GM12874 (cell line): ENCODE measurements around the gene POLE.

Experiments used
- TF ChIP-seq, protein P1 (sequence below): IDR thresholded peaks from 2 replicates; pipeline ENCODE4 v1.5.1; 2011; ENCODE audit warnings: low read depth, mild to moderate bottlenecking, control low read depth, low read length, moderate library complexity; ENCODE audit not compliant: insufficient read depth

POLE gene

DNA sequence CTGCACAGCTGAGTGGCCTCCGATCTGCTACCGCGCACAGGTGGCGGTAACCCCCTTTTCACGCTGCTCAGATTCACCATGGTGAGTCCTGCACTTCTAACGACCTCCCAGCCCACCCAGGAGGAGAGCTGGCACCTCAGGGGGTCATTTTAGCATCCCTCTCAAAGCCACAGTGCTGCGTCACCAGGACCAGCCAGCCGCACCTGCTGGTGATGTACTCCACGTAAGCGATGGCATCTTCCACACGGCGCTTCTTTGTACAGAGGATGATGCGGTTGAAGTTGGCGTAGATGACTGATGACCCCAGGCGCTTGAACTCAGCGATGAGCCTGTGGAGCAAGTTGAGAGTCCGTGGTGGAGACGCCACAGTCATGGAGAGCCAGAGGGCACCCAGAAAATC lies 49.3 kb downstream of the POLE start:
- TF ChIP-seq, protein P1, sequence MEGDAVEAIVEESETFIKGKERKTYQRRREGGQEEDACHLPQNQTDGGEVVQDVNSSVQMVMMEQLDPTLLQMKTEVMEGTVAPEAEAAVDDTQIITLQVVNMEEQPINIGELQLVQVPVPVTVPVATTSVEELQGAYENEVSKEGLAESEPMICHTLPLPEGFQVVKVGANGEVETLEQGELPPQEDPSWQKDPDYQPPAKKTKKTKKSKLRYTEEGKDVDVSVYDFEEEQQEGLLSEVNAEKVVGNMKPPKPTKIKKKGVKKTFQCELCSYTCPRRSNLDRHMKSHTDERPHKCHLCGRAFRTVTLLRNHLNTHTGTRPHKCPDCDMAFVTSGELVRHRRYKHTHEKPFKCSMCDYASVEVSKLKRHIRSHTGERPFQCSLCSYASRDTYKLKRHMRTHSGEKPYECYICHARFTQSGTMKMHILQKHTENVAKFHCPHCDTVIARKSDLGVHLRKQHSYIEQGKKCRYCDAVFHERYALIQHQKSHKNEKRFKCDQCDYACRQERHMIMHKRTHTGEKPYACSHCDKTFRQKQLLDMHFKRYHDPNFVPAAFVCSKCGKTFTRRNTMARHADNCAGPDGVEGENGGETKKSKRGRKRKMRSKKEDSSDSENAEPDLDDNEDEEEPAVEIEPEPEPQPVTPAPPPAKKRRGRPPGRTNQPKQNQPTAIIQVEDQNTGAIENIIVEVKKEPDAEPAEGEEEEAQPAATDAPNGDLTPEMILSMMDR, result no peak

DNA sequence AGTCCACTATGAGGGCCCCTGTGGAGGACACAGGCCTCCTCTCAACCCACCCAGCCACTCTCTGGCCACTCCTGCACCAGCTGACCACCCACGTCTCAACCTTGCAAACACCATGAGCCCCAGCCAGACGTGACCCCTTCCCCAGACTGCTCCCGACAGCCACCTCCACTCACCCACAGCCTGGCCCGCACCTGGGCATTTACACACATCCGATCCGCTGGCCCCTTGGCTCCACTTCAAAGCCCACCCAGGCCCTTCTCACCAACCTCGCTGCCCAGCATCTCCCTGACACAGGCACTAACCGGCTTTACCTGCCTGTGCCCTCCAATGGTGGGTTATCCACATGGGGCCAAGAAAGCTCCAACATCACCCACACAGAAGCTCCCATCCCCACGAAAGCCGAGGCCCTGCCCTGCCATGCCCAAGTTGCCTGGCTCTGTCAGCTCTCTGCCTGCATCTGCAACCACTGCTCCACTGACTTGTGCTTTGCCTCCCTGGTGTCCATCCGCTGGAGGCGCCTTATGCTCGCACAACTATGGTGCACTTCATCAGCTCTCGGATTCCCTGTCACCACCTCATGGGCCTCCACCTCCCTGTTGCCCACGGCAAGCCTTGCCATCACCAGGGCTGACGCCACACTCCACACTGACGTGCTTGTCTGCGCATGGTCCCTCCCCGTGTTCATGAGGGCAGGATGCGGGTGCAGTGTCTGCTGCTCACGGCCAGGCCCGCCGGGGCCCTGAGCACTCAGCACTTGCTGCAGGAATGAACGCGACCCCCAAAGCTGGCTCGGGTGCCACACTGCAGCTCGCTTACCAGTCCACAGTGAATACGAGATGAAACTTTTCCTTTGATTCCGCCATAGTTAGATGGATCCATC lies 51.8 kb downstream of the POLE start:
- TF ChIP-seq, protein P1, result no peak

DNA sequence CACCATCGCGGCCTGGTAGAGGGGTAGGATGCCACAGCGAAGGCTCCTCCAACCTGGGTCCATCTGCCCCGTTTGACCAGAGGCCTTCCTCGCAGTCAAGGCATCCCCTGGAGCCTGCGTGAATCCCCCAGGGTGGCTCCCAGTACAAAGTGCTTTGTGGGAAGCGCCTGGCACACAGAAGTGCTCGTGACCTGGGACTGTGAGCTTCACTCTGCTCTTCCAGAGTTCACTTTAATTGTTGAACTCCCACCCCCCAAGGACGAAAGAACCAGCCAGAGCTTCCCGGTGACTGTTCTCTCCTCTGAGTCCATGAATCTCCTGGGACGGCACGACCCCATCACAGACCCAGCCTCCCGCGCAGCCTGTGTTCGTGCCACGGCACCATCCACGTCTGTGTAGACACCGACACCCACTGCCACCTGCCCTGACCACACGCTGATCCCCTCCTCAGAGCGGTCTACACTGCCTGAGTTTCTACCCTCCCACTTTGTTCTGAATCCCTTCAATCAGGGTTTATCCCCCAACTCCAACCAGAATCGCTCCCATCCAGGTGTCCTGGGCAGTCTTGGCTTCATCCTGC lies 52.6 kb downstream of the POLE start:
- TF ChIP-seq, protein P1, result no peak

DNA sequence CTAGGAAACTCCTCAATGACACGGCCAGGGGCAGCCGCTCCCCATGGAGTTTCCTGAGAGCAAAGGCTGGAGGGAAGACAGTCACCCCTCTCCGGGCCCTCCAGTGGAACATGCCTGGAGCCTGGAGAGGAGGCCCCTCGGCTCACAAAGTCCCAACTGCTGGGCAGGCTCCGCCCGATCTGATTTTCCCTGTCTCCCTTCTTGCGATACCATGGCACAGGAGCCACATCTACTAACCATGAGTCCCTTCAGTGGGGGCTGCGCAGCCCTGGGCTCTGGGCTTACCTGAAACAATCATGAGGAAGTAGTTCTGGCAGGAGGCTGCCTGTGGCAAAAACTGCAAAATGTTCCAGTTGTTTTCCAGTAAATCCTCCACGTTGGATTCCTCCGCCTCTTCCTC lies 53.2 kb downstream of the POLE start:
- TF ChIP-seq, protein P1, result no peak

DNA sequence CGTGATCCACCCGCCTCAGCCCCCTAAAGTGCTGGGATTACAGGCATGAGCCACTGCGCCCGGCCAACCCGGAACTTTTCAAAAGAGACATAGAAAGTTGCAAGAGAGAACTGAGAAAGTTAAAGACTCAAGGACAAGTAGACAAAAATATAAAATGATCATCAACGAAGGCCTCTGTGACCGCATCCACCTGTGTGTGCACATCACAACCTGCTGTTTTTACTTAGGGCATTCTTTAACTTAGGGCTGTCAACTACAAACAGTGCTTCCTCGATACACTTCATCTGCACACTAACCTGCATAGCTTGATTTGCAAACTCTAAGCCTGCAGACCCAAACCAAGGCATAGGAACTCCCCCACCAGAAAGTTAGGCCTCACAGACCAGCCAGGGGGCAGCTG lies 53.7 kb downstream of the POLE start:
- TF ChIP-seq, protein P1, result no peak

DNA sequence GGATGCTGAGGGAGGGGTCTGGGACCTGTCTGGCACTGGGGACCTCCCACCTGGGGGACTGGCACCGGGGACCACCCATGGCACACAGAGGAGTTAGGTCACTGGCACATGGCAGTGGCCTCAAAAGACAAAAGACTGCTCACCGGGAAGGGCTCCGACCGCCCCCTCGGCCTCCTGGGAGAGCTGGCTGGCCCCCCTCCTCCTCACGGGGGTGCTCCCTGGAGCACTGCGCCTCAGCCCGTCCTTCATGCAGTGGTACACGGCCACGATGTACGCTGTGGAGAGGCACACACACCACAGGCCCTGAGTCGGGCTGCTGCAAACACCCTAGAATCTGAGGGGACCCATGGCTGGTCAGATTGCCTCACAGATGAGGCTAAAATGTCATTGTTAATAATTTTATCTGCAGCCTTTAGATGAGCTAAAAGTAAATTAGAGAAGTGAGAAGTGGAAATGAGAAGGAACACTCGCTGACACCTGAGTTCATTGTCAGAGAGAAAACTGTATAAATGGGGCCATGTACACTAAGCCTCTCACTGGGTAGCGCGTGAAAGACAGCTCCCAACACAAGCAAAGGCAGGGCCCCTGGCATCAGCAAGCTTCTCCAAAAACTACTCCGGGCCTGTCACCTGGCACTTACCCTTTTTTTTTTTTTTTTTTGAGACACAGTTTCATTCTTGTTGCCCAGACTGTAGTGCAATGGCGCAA lies 54.5 kb downstream of the POLE start:
- TF ChIP-seq, protein P1, result no peak

DNA sequence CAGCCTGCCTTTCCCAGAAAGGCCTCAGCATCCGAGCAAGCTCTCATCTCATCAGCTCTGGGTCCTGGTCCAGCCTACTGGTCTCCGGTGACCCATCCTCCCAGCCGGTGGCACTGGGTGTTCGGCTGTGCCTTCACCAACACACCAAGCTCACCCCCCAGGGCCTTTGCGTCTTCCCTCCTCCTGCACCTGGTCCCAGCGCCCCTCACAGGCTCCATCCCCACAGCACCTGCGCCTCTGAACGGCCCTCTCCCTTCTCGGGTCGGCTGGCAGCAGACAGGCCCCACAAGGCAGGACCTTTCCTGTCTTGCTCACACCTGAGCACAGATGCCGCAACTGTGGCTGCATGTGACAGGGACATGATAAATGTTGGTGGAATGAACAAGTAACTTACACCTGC lies 55.5 kb downstream of the POLE start:
- TF ChIP-seq, protein P1, result no peak
